MV-4-11 (cell line): Measurements from ENCODE around the gene TTBK2.

Source experiments
- DNase-seq: peaks from one replicate; lab custom pipeline; 2025; lab: John Stamatoyannopoulos, UW

The TTBK2 gene

GRCh38 chr15:42727750-42728381 is 192.7 kb downstream of the TTBK2 start:
- DNase-seq, result no peak

- DNase-seq, result no peak
Measured at GRCh38 chr15:42726114-42726513, 194.5 kb downstream of the TTBK2 start.

- no peak for DNase-seq
Measured at GRCh38 chr15:42725331-42725903, 195.2 kb downstream of the TTBK2 start.

GRCh38 chr15:42724276-42724675 is 196.3 kb downstream of the TTBK2 start:
- no peak for DNase-seq

- DNase-seq, result no peak
Measured at GRCh38 chr15:42723068-42723467, 197.5 kb downstream of the TTBK2 start.

- DNase-seq, result no peak
Measured at GRCh38 chr15:42721916-42722315, 198.7 kb downstream of the TTBK2 start.

- no peak for DNase-seq
Measured at GRCh38 chr15:42721016-42721415, 199.6 kb downstream of the TTBK2 start.

- DNase-seq, result no peak
Measured at GRCh38 chr15:42720071-42720470, 200.5 kb downstream of the TTBK2 start.

GRCh38 chr15:42719043-42719442 is 201.5 kb downstream of the TTBK2 start:
- no peak for DNase-seq

GRCh38 chr15:42716626-42717025 is 204.0 kb downstream of the TTBK2 start:
- DNase-seq, result no peak

- DNase-seq, result no peak
Measured at GRCh38 chr15:42716125-42716524, 204.5 kb downstream of the TTBK2 start.

- no peak for DNase-seq
Measured at GRCh38 chr15:42712584-42712983, 208.0 kb downstream of the TTBK2 start.

- no peak for DNase-seq
Measured at GRCh38 chr15:42711746-42712145, 208.8 kb downstream of the TTBK2 start.

- no peak for DNase-seq
Measured at GRCh38 chr15:42710662-42711061, 209.9 kb downstream of the TTBK2 start.

- peak; percentile 25 for DNase-seq
Measured at GRCh38 chr15:42707873-42708544, 212.6 kb downstream of the TTBK2 start.

- DNase-seq, result no peak
Measured at GRCh38 chr15:42707068-42707467, 213.5 kb downstream of the TTBK2 start.

- no peak for DNase-seq
Measured at GRCh38 chr15:42705336-42705735, 215.2 kb downstream of the TTBK2 start.

GRCh38 chr15:42704492-42704926 is 216.1 kb downstream of the TTBK2 start:
- DNase-seq, result peak; percentile 37

GRCh38 chr15:42696626-42697025 is 224.0 kb downstream of the TTBK2 start:
- DNase-seq, result no peak

- DNase-seq, result no peak
Measured at GRCh38 chr15:42695527-42696071, 225.0 kb downstream of the TTBK2 start.

GRCh38 chr15:42694398-42694797 is 226.2 kb downstream of the TTBK2 start:
- no peak for DNase-seq

GRCh38 chr15:42693942-42694341 is 226.6 kb downstream of the TTBK2 start:
- DNase-seq, result no peak

GRCh38 chr15:42693496-42693895 is 227.1 kb downstream of the TTBK2 start:
- DNase-seq, result no peak
